ENCODE results near the gene B4GALNT3. TPM values are rescaled to one million over a fixed set of nuclear protein-coding genes. Genes with fewer than 3 reads are reported as not detected.
A peak's percentile ranks its signal among the peaks of the same experiment; 100 is the strongest.

B4GALNT3 gene
- total RNA-seq, 3 donors from 2014 or later = 0.87 to 2.9 (median 2.1) TPM

DNA sequence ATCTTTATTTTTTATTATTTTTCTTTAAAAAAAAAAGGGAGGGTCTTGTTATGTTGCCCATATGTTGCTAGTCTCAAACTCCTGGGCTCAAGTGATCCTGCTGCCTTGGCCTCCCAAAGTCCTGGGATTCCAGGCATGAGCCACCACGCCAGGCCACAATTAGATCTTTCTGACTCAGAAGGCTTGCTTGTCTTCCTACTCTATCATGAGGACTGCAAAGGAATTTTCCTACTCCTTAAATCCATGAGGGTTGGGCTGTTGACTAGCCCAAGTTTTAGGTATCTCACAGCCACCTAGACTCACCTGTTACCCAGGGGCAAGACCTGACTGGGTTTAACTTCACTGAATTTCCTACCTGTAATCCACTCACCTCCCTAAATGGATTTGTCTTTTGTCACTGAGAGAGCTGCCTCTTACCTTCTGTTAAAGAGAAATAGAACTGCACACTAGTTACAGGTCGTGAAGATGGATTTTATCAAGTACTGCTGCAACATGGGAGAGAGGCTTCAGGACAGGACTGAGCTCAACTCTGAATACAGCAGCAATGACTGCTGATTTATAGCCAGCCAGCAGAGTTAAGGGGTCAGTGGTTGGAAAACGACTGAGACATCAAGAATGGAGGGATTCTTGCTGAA, 72.3 kb downstream of the B4GALNT3 start:
- DNase-seq = no peak
- no peaks in the 10 kb centered on the region for H3K4me1 Mint-ChIP-seq (ENCODE audit: low read depth)
- H3K9me3 Mint-ChIP-seq = peaks cover 9% of the 10 kb centered on the region

GRCh38 chr12:532908-533565, 73.3 kb downstream of the B4GALNT3 start:
- Mint-ChIP-seq H3K4me1 (ENCODE audit: low read depth) (no peaks in the 10 kb centered on the region), H3K27me3 (ENCODE audit: low read depth) (no peaks in the 10 kb centered on the region), H3K9me3 (peaks cover 9% of the 10 kb centered on the region), H3K36me3 (ENCODE audit: insufficient read depth) (no peaks in the 10 kb centered on the region), H3K4me3 (no peak overlapping the region)
- DNase-seq (no peak), ATAC-seq (no peak)

More for the DNA sequence above, 72.3 kb downstream of the B4GALNT3 start:
- no peak for ATAC-seq
- H3K4me3 Mint-ChIP-seq = no peak overlapping the region
- no peaks in the 10 kb centered on the region for H3K27me3 Mint-ChIP-seq (ENCODE audit: low read depth)
- H3K36me3 Mint-ChIP-seq (ENCODE audit: insufficient read depth) = no peaks in the 10 kb centered on the region

DNA sequence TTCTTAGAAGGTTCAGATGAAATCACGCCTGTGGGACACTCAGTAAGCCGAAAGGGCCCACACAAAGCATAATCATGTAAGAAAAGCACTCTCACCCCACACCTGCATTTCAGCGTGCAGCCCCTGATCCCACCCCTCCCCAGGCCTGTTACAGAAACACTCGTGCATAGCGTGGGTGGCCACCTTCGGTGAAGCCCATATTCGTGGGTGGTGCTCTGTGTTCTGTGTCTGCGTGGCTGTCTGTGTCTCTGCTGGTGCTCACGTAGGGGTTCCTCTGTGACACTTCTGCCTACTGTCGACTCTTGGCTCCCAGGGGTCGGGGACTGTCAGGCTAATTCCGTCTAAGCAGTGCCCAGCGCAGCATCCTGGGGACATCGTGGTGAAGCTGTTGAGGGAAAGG, 74.0 kb downstream of the B4GALNT3 start:
- DNase-seq = no peak
- Mint-ChIP-seq H3K4me1 (ENCODE audit: low read depth) (peaks cover 2% of the 10 kb centered on the region), H3K36me3 (ENCODE audit: insufficient read depth) (no peaks in the 10 kb centered on the region), H3K4me3 (no peak overlapping the region), H3K9me3 (peaks cover 9% of the 10 kb centered on the region), H3K27me3 (ENCODE audit: low read depth) (no peaks in the 10 kb centered on the region)
- no peak for ATAC-seq

DNA sequence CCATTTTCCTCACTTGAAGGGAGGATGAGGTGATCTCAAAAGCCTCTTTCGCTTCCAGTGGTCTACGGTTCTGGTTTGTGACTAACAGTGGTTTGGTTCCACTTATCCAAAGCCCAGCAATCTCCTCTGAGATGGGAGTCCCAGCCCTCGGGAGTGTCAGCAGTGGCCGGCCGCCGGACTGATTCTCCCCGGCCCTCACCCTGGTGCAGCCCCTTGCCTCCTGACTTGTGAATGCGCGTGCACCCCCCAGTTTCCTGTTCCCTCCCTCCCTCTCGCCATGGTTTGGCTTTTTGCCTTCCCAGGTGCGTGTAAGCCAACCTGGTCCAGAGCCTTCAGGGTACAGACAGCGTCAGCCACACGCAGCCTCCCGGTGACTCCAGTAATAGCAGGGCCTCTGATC, 74.5 kb downstream of the B4GALNT3 start:
- Mint-ChIP-seq H3K4me1 (ENCODE audit: low read depth) (peaks cover 7% of the 10 kb centered on the region), H3K27me3 (ENCODE audit: low read depth) (no peaks in the 10 kb centered on the region), H3K9me3 (peaks cover 7% of the 10 kb centered on the region), H3K4me3 (no peak overlapping the region), H3K36me3 (ENCODE audit: insufficient read depth) (no peaks in the 10 kb centered on the region)
- no peak for ATAC-seq
- no peak for DNase-seq

GRCh38 chr12:535396-535795, 75.7 kb downstream of the B4GALNT3 start:
- Mint-ChIP-seq H3K27me3 (ENCODE audit: low read depth) (no peaks in the 10 kb centered on the region), H3K9me3 (peaks cover 5% of the 10 kb centered on the region)
- no peak for ATAC-seq

GRCh38 chr12:536751-537245, 77.1 kb downstream of the B4GALNT3 start:
- ATAC-seq (no peak), DNase-seq (no peak)
- no peak overlapping the region for H3K4me3 Mint-ChIP-seq
- H3K27me3 Mint-ChIP-seq (ENCODE audit: low read depth) = no peaks in the 10 kb centered on the region
- no peaks in the 10 kb centered on the region for H3K36me3 Mint-ChIP-seq (ENCODE audit: insufficient read depth)
- H3K4me1 Mint-ChIP-seq (ENCODE audit: low read depth) = peaks cover 21% of the 10 kb centered on the region
- peaks cover 5% of the 10 kb centered on the region for H3K9me3 Mint-ChIP-seq

More at GRCh38 chr12:535396-535795, 75.7 kb downstream of the B4GALNT3 start:
- no peak for DNase-seq
- no peaks in the 10 kb centered on the region for H3K36me3 Mint-ChIP-seq (ENCODE audit: insufficient read depth)
- H3K4me3 Mint-ChIP-seq = no peak overlapping the region
- peaks cover 19% of the 10 kb centered on the region for H3K4me1 Mint-ChIP-seq (ENCODE audit: low read depth)

- no peak for DNase-seq
- H3K4me3 Mint-ChIP-seq = no peak overlapping the region
- ATAC-seq = no peak
- H3K27me3 Mint-ChIP-seq (ENCODE audit: low read depth) = no peaks in the 10 kb centered on the region
- no peaks in the 10 kb centered on the region for H3K36me3 Mint-ChIP-seq (ENCODE audit: insufficient read depth)
- H3K9me3 Mint-ChIP-seq = no peaks in the 10 kb centered on the region
- peaks cover 21% of the 10 kb centered on the region for H3K4me1 Mint-ChIP-seq (ENCODE audit: low read depth)
These were observed 78.0 kb downstream of the B4GALNT3 start for GRCh38 chr12:537772-538171.

GRCh38 chr12:538731-539539, 79.2 kb downstream of the B4GALNT3 start:
- H3K27me3 Mint-ChIP-seq (ENCODE audit: low read depth) = no peaks in the 10 kb centered on the region
- peaks cover 21% of the 10 kb centered on the region for H3K4me1 Mint-ChIP-seq (ENCODE audit: low read depth)
- ATAC-seq (peak; percentile 89 to 90), DNase-seq (peak; percentile 34)
- H3K4me3 Mint-ChIP-seq = no peak overlapping the region
- no peaks in the 10 kb centered on the region for H3K36me3 Mint-ChIP-seq (ENCODE audit: insufficient read depth)
- H3K9me3 Mint-ChIP-seq = no peaks in the 10 kb centered on the region

DNA sequence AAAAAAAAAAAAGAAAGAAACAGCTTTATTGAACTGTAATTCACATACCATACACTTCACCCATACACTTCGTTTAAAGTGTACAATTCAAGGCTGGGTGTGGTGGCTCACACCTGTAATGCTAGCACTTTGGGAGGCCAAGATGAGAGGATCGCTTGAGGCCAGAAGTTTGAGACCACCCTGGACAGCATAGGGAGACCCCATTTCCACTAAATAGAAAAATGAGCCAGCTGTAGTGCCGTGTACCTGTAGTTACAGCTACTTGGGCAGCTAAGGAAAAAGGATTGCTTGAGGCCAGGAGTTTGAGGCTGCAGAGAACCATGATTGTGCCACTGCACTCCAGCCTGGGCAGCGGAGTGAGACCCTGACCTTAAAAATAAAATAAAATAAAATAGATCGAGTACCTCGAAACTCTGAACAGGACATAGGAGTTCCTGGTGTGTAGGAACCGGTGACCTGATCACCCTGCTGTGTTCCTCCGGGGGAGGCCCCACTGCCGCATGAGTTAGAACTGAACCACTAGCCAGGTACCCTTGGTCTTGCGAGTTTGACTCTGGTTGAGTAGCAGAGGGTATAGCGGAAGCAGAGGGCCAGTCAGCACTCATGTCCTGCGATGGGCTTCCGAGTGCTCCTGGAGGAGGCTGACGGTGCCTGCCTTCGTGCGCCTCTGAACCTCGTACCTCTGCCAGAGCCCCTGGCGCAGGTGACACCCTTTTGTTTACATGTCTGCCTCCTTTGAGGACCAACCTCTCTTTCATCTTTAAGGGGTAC, 80.0 kb downstream of the B4GALNT3 start:
- Mint-ChIP-seq H3K4me1 (ENCODE audit: low read depth) (peaks cover 26% of the 10 kb centered on the region), H3K36me3 (ENCODE audit: insufficient read depth) (no peaks in the 10 kb centered on the region), H3K4me3 (no peak overlapping the region), H3K9me3 (no peaks in the 10 kb centered on the region), H3K27me3 (ENCODE audit: low read depth) (peaks cover 5% of the 10 kb centered on the region)
- ATAC-seq (no peak), DNase-seq (no peak)

DNA sequence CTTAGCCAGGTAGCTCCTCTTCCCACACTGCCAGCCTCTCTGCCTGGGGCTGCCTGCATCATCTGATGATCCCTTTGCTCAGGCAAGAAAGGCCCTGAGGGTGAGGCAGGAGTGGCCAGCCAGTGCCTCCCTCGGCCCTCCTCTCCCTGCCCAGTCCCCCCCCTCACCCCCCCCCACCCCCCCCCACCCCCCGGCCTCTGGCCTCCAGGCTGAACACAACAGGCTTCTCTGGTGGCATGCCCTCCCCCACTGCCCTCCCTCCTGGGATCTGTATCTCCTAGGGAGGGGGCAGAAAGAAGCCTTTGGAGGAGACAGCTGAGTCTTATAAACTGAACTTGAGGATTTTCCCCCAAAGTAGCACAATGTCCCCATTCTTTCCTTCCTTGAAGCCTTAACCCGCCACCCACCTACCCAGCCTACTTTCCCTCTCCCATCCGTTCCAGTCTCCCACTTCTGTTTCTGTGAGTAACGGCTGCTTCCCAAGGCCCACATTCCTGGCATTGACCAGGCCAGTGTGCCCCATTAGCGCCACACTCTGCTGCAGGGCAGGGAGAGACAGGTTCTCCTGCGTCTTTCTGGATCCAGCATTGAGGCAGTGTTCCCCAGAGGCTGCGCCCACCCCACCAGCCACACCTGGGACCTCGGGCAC, 82.1 kb downstream of the B4GALNT3 start:
- H3K4me1 Mint-ChIP-seq (ENCODE audit: low read depth) = peaks cover 27% of the 10 kb centered on the region
- no peak for ATAC-seq

GRCh38 chr12:542395-543113, 82.8 kb downstream of the B4GALNT3 start:
- no peak overlapping the region for H3K4me3 Mint-ChIP-seq
- ATAC-seq (no peak), DNase-seq (no peak)
- H3K4me1 Mint-ChIP-seq (ENCODE audit: low read depth) = peaks cover 30% of the 10 kb centered on the region
- no peaks in the 10 kb centered on the region for H3K9me3 Mint-ChIP-seq
- H3K36me3 Mint-ChIP-seq (ENCODE audit: insufficient read depth) = no peaks in the 10 kb centered on the region
- H3K27me3 Mint-ChIP-seq (ENCODE audit: low read depth) = peaks cover 10% of the 10 kb centered on the region

More for the DNA sequence above, 82.1 kb downstream of the B4GALNT3 start:
- Mint-ChIP-seq H3K9me3 (no peaks in the 10 kb centered on the region), H3K4me3 (no peak overlapping the region), H3K27me3 (ENCODE audit: low read depth) (peaks cover 7% of the 10 kb centered on the region), H3K36me3 (ENCODE audit: insufficient read depth) (no peaks in the 10 kb centered on the region)
- DNase-seq = no peak

- ATAC-seq (no peak), DNase-seq (no peak)
- no peaks in the 10 kb centered on the region for H3K36me3 Mint-ChIP-seq (ENCODE audit: insufficient read depth)
- H3K4me3 Mint-ChIP-seq = no peak overlapping the region
- H3K4me1 Mint-ChIP-seq (ENCODE audit: low read depth) = peaks cover 30% of the 10 kb centered on the region
- peaks cover 10% of the 10 kb centered on the region for H3K27me3 Mint-ChIP-seq (ENCODE audit: low read depth)
- no peaks in the 10 kb centered on the region for H3K9me3 Mint-ChIP-seq
These were observed 83.3 kb downstream of the B4GALNT3 start for GRCh38 chr12:543114-543451.

- H3K9me3 Mint-ChIP-seq = no peaks in the 10 kb centered on the region
- peaks cover 23% of the 10 kb centered on the region for H3K4me1 Mint-ChIP-seq (ENCODE audit: low read depth)
- H3K4me3 Mint-ChIP-seq = no peak overlapping the region
- no peak for DNase-seq
- H3K27me3 Mint-ChIP-seq (ENCODE audit: low read depth) = peaks cover 10% of the 10 kb centered on the region
- no peak for ATAC-seq
- no peaks in the 10 kb centered on the region for H3K36me3 Mint-ChIP-seq (ENCODE audit: insufficient read depth)
These were observed 84.4 kb downstream of the B4GALNT3 start for GRCh38 chr12:544142-544541.

Data from activated T-cell treated with anti-CD3 and anti-CD28 coated beads, Interleukin-2, amount 50 U/mL, for 4 hours (primary cell).